CD1c-positive myeloid dendritic cell (primary cell): ENCODE measurements around the gene SH3TC1.

Source experiments
- DNase-seq: peaks from one replicate; pipeline ENCODE4 v3.0.0-alpha.2; 2016; ENCODE audit errors: extremely low spot score

Gene SH3TC1

DNA sequence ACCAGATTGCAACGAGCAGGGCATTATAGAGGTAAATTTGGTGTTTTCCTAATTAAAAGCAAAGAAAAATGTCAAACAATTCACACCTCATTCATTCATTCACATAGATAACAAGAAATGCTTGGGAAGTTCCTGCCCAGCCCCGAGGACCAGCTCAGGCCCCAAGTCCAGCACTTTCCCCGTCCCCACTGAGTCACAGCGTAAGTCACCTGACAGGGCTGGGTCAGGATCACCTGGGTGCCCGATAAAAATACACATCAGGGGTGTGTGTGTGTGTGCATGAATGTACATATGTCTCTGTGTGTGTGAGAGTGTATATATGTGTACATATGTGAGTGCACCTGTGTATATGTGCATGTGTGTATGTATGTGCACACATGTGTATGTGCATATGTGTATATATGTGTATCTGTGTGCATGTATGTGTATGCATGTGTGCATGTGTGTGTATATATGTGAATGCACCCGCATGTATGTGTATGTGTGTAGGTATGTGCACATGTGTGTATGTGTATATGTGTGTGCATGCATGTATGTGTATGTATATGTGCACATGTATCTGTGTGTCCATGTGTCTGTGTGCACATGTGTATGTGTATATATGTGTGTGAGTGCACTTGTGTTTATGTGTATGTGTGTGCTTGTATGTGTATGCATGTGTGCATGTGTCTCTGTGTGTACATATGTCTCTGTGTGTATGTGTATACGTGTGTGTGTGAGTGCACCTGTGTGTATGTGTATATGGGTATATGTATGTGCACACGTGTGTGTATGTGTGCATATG, 18.6 kb upstream of the SH3TC1 start:
- no peak for DNase-seq

DNA sequence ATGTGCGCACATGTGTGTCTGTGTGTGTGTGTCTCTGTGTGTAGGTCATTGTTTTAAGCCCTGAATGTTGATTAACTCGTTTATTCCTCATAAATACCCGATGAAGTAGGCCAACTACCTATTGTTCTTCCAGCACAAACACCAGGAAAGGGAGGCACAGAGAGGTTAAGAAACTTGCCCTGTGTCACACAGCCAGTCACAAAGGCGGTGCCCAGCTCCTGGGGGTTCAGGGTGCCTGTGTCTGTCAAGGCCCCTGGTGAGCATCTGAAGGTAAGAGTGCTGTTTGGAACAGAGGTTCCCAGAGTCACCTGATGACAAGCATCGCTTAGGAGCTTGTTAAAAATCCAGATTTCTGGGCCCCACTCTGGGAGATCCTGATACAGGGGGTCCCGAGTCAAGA, 18.0 kb upstream of the SH3TC1 start:
- no peak for DNase-seq

DNA sequence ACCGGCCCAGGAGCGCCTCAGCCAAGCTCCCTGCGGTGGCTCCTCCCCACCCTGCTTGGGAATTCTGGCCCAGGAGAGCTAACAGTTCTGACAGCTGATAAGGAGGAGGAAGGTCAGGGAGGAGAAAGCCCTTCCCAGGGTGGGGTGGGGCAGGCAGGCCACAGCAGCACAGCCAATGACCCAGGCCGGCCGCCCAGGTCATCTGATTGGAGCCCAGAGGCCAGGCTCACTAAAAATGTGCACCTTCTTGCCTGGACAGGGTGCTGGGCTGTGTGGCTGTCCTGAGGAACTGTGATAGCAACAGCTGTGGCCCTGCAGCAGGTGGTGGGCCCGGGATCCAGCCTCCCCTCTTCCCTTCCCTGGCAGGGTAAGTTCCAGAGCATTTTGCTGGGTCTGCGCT, 17.2 kb upstream of the SH3TC1 start:
- no peak for DNase-seq

GRCh38 chr4:8182294-8182693, 16.8 kb upstream of the SH3TC1 start:
- no peak for DNase-seq

- DNase-seq: no peak
Observed at GRCh38 chr4:8182858-8183725, 16.0 kb upstream of the SH3TC1 start.

- DNase-seq: no peak
Observed at GRCh38 chr4:8184061-8184460, 15.0 kb upstream of the SH3TC1 start.

DNA sequence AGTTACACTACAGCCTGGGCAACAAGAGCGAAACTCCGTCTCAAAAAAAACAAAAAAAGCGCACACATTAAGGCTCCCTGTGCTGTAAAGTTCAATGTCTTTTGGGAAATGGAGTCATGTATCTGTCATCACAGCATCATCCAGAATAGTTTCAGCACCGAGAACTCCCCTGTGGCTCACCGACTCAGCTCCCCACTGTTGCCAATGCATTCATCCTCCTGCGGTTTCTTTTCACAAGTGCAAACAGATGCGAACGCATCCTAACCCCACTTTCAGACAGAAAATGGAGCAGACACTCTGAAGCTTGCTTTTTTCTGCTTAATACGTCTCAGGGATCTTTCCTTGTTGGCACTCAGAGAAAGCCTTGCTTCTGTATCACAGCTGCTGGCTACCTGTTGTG, 13.8 kb upstream of the SH3TC1 start:
- no peak for DNase-seq

DNA sequence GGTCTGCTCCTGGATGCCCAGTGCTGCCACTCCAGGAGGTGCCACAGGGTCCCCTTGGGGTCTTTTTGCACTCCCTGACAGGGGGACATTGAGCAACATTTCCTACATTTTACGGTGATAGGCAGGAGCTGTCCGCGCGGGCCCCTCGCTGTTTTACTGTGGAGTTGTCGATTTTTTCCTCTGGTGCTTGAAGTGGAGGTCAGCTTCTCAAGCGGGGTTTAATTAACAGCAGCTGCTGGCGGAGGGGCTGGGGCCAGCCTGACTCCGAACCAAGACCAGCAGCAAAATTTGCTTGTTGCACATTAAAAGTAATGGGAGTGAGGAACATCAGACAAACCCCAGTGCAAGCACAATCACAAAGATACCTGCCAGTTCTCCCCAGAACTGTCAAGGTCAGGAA, 13.2 kb upstream of the SH3TC1 start:
- no peak for DNase-seq

DNA sequence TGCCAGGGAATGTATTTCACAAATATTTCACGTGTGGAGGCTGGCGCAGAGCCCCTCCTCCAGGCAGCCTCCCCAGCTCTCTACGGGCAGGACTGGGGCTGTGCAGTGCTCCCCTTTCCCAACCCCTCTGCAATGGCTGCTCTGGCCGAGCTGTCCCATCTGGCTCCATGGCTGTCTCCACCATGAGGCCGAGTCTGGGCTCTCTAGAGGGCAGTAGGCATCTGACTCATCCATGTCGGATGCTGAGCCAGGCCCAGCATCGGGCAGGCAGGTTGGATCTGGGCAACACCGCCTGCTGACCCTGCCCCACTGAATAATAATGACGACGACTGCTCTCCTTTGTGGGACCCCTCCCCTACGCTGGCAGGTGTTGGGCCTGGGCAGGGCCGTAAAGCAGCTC, 11.0 kb upstream of the SH3TC1 start:
- DNase-seq: no peak

- DNase-seq: no peak
Observed at GRCh38 chr4:8188743-8189550, 10.1 kb upstream of the SH3TC1 start.

GRCh38 chr4:8189551-8190466, 9.3 kb upstream of the SH3TC1 start:
- DNase-seq: no peak

DNA sequence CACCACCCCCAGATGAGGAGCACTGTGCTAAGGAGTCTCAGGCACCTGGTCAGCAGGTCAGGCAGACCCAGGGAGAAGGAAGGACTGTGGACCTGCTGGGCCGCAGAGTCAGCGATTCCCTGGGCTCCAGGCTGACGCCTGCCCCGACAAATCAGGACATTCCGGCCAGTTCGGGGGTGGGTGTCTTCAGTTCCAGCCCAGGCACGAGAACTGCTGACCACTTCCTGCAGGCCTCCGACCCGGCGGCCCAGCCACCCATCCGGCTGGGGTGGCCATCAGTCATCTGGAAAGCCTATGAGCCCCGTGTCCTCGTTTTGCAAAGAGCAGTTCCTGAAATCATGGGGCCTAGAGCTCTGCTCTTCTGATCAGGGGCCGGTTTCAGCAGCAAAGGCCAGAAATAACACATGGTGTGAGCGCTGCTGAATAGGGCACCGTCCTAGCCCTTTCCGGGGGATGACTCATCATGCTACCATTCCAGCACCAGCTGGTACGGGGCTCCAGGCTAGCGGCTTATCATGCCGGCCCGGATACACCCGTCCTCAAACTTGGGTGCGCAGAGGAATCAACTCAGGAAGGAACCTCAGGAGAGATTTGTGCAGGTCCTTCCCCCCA, 7.8 kb upstream of the SH3TC1 start:
- DNase-seq: peak; percentile 93

- DNase-seq: peak; percentile 42
Observed at GRCh38 chr4:8192748-8193738, 6.0 kb upstream of the SH3TC1 start.

DNA sequence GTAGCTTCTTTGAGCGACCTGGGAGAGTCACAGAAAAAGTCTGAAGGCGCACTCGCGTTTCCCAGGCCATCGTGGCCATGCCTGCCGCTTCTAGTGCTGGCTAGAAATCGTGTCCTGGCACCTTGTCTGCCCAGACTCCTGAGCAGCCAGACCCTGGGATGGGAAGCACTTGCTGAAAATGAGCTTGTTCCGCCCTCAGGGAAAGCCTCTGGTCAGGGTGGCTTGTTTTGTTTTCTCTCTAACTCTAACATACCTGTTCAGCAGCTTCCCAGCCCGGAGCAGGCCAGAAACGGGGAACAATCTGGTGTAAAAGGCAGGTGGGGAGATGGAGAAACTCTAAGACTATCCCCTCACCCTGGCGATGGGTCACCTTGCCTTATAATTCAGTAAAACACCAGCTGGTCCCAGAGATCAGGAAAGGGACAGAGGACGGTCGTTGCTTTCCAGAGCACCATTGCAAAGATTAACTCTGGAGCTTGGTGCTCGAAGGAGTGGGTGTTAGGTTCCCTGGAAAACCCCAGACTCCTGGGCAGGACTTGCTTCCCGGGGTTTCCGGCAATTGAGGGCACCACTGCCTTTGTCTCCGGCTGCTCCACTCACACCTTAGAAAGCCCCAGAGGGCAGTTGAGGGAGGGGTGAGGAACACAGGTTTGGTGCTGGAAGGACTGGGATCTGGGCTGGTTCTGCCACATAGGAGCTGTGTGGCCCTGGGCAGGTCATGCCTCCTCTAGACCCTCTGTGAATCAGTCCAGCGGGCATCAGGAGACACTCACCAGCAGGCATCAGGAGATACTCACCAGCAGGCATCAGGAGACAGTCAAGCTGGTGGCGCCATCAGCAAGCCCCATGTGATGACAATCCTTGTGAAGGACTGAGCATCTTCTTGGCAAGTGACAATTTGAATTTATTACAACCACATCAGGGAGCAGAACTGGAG, 4.5 kb upstream of the SH3TC1 start:
- no peak for DNase-seq

GRCh38 chr4:8195431-8195830, 3.7 kb upstream of the SH3TC1 start:
- no peak for DNase-seq

DNA sequence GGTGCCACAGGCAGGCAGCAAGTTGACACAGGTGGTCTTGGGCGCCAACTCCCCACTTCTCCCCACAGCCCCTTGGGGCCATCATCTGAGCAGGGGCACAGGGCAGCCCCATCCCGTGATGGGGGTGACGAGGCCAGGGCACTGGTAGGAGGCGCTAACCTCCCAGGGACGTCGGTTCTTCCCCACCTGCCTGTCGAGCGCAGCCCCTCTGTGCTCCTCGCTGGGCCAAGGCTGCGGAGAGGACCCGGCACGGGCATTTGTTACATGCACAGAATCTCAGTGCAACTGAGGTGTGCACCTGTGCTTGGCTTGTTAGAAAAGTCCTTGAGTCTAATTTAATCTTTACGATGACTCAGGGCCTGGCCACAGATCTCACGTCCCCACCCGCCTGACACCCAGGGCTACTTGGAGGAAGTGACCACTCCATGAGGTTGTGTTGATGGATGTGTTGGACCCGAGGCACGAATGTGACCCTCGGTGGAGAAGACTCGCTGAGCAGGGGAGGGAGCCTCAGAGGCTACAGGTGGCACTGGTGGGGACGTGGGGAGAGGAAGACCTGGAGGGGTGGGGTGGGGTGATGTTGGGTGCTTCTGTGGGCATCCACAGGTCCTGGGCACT, 3.1 kb upstream of the SH3TC1 start:
- DNase-seq: peak; percentile 28

GRCh38 chr4:8197521-8197920, 1.6 kb upstream of the SH3TC1 start:
- DNase-seq: no peak
